Heart left ventricle (tissue), 13 donors: ENCODE results near the gene SPECC1.

Source experiments
- CTCF ChIP-seq, 12 donors: fragments of 200-600 bp; sonication (generic) in 4 of 12; IDR thresholded peaks; one replicate each; pipeline versions ENCODE4 v1.5.0 to v1.8.0; 2018 to 2022; ENCODE audit warnings: antibody characterized with exemption in 12 of 12, mild to moderate bottlenecking in 5 of 12
- POLR2A ChIP-seq, 2 donors: fragments of 450-650 bp; IDR thresholded peaks; one replicate each; pipeline ENCODE4 v1.6.1; 2017; ENCODE audit warnings: antibody characterized with exemption in 2 of 2, mild to moderate bottlenecking in 2 of 2, moderate library complexity in 2 of 2
- donor health status: ischemic (EF 13 %, LVEDD 7.1; RV severe dilation, severe dysfunction).
- donor health status: DM: no; HTN: yes; CAD: no.
- donor health status: DM: no; HTN: no; CAD: no.
- donor health status: ischemic (EF 25% LVEDD 6.9; RV normal size, moderate dysfunction).
- donor health status: ischemic (EF 25% LVEDD 5.7; RV mildly dilated, moderate dysfunction).
- donor health status: ischemic (EF 35%, LVEDD 5.7; RV mildly dilated, moderate dysfunction).
- donor health status: nonischemic (EF 11% LVEDD 7.7; RV severe dilation, severe dysfunction).
- donor health status: DM: yes; HTN: yes; CAD: no.
- donor health status: PGD.
- donor health status: ischemic (EF 29% LVEDD 5.4; RV normal size, mild dysfunction).
- donor health status: nonischemic (EF 23%, LVEDD 6.1; RV moderate dilation, normal function).

GRCh38 chr17:20043021-20043420 lies 33.9 kb downstream of the SPECC1 start:
- no peak for TF ChIP-seq CTCF (IDR thresholded peaks at IDR 0.05)
- no peak for TF ChIP-seq POLR2A (IDR thresholded peaks at IDR 0.05)
